PFSK-1 (cell line): Measurements from ENCODE around the gene FEM1C.

Source experiments
- FOXP2 ChIP-seq: optimal IDR thresholded peaks from 2 replicates; pipeline ENCODE3; 2011; ENCODE audit warnings: borderline replicate concordance, control low read depth, inconsistent platforms; ENCODE audit not compliant: insufficient read depth; ENCODE audit errors: extremely low read length, extremely low read depth
- POLR2AphosphoS5 ChIP-seq: IDR thresholded peaks from 2 replicates; pipeline ENCODE4 v1.6.1; 2012; ENCODE audit warnings: low read depth, mild to moderate bottlenecking, control low read depth, low read length, moderate library complexity
- REST ChIP-seq, 2 experiments: IDR thresholded peaks; 2 replicates each; pipeline versions ENCODE4 v1.6.1 to v1.8.0; 2011 to 2012; ENCODE audit warnings: low read depth in 2 of 2, low read length in 2 of 2, control low read depth in 1 of 2, inconsistent platforms in 1 of 2, mild to moderate bottlenecking in 1 of 2, moderate library complexity in 1 of 2; ENCODE audit not compliant: insufficient read depth in 1 of 2
- SIN3A ChIP-seq: IDR thresholded peaks from 2 replicates; pipeline ENCODE4 v1.6.1; 2012; ENCODE audit warnings: mild to moderate bottlenecking, low read length, moderate library complexity, borderline replicate concordance; ENCODE audit not compliant: insufficient read depth
- TAF1 ChIP-seq: IDR thresholded peaks from 2 replicates; pipeline ENCODE4 v1.6.1; 2012; ENCODE audit warnings: low read length, control low read depth, borderline replicate concordance; ENCODE audit not compliant: insufficient read depth

FEM1C gene

GRCh38 chr5:115503420-115503819, 41.2 kb downstream of the FEM1C start:
- TF ChIP-seq SIN3A (no peak), FOXP2 (no peak), POLR2AphosphoS5 (no peak), TAF1 (no peak), REST (IDR thresholded peaks at IDR 0.05; ENCODE audit: insufficient read depth in 1 of 2, low read depth in 2 of 2, low read length in 2 of 2) (no peak)

GRCh38 chr5:115501464-115502210, 42.9 kb downstream of the FEM1C start:
- TF ChIP-seq REST (IDR thresholded peaks at IDR 0.05; ENCODE audit: insufficient read depth in 1 of 2, low read depth in 2 of 2, low read length in 2 of 2), result no peak
- no peak for TF ChIP-seq SIN3A
- TF ChIP-seq POLR2AphosphoS5, result no peak
- TF ChIP-seq FOXP2, result no peak
- no peak for TF ChIP-seq TAF1

- TF ChIP-seq TAF1 (no peak), FOXP2 (no peak), SIN3A (no peak), POLR2AphosphoS5 (no peak), REST (IDR thresholded peaks at IDR 0.05; ENCODE audit: insufficient read depth in 1 of 2, low read depth in 2 of 2, low read length in 2 of 2) (no peak)
Measured at GRCh38 chr5:115500225-115500624, 44.4 kb downstream of the FEM1C start.

- TF ChIP-seq FOXP2 (no peak), REST (IDR thresholded peaks at IDR 0.05; ENCODE audit: insufficient read depth in 1 of 2, low read depth in 2 of 2, low read length in 2 of 2) (no peak), TAF1 (no peak), SIN3A (no peak), POLR2AphosphoS5 (no peak)
Measured at GRCh38 chr5:115496936-115497576, 47.5 kb downstream of the FEM1C start.
